SK-N-SH treated with all-trans-retinoic acid at 6 μM for 48 hours (cell line): ENCODE data around the gene ATP9A.

Experiments
- BACH2 ChIP-seq: fragments of 250-450 bp; sonication (Bioruptor Pico); IDR thresholded peaks from 2 replicates; pipeline ENCODE4 v1.9.0; 2021; ENCODE audit warnings: mild to moderate bottlenecking, borderline replicate concordance
- OSR1 ChIP-seq: fragments of 250-450 bp; sonication (Bioruptor Pico); IDR thresholded peaks from 2 replicates; pipeline ENCODE4 v1.8.0; 2022; ENCODE audit warnings: moderate library complexity, mild to moderate bottlenecking, inconsistent platforms
- RARB ChIP-seq: fragments of 250-450 bp; sonication (Bioruptor Pico); IDR thresholded peaks from 2 replicates; pipeline ENCODE4 v1.8.0; 2021; ENCODE audit warnings: mild to moderate bottlenecking, moderate library complexity
- TCF4 ChIP-seq: fragments of 250-450 bp; sonication (Bioruptor Pico); IDR thresholded peaks from 2 replicates; pipeline ENCODE4 v1.8.0; 2021; ENCODE audit warnings: mild to moderate bottlenecking, moderate library complexity, borderline replicate concordance
- TF ChIP-seq, protein P1 (sequence below): fragments of 250-450 bp; sonication (Bioruptor Pico); IDR thresholded peaks from 2 replicates; pipeline ENCODE4 v1.8.0; 2020; ENCODE audit warnings: mild to moderate bottlenecking, moderate library complexity, borderline replicate concordance

DNA sequence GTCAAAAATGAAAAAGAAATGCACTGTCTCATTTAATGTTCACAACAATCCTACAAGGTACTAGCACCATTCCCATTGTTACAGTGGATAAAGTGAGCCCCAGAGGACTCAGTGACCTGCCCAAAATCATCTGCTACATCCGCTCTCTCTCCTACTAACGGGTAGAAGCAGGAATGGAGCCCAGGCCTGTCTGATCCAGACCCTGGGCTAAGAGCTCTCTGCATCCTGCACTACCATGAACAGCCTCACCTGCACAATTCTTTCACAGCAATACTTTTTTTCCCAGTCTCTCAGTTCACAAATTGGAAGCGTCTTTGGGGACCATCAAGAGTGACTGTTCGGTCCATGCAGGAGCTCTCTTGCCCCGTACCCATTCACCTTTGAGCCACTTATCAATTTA, 31.2 kb downstream of the ATP9A start:
- TF ChIP-seq RARB (CRISPR knock-in tag) (no peak), TCF4 (CRISPR knock-in tag) (no peak), BACH2 (CRISPR knock-in tag) (no peak), OSR1 (no peak)
- TF ChIP-seq, protein P1, sequence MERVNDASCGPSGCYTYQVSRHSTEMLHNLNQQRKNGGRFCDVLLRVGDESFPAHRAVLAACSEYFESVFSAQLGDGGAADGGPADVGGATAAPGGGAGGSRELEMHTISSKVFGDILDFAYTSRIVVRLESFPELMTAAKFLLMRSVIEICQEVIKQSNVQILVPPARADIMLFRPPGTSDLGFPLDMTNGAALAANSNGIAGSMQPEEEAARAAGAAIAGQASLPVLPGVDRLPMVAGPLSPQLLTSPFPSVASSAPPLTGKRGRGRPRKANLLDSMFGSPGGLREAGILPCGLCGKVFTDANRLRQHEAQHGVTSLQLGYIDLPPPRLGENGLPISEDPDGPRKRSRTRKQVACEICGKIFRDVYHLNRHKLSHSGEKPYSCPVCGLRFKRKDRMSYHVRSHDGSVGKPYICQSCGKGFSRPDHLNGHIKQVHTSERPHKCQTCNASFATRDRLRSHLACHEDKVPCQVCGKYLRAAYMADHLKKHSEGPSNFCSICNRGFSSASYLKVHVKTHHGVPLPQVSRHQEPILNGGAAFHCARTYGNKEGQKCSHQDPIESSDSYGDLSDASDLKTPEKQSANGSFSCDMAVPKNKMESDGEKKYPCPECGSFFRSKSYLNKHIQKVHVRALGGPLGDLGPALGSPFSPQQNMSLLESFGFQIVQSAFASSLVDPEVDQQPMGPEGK, result no peak
